GM19467 (cell line): ENCODE measurements around the gene RASGEF1C.

Source experiments
- ATAC-seq: cut with Tn5 transposase; IDR thresholded peaks from one replicate; pipeline ENCODE4 v1.9.1; 2021; ENCODE audit warnings: mild to moderate bottlenecking, moderate library complexity; ENCODE audit not compliant: unreplicated experiment

The RASGEF1C gene

DNA sequence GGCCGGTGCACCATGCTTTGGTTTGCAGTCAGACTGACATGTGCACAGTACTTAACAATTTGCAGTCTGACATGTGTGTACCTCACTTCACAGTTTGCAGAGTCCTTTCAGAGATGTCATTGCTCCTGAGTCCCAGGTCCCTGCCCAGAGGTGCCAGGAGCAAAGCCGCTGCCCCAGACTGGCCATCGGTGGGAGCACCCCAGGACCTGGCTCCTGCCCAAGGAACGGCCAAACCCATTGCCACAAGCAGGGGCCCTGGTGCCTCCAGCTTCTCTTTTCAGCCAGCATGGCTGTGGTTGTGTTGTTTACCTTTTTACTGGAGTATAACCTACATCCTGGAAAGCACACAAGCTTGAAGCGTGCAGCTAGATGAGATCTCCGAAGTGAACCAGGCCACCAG lies 28.6 kb downstream of the RASGEF1C start:
- ATAC-seq = no peak

DNA sequence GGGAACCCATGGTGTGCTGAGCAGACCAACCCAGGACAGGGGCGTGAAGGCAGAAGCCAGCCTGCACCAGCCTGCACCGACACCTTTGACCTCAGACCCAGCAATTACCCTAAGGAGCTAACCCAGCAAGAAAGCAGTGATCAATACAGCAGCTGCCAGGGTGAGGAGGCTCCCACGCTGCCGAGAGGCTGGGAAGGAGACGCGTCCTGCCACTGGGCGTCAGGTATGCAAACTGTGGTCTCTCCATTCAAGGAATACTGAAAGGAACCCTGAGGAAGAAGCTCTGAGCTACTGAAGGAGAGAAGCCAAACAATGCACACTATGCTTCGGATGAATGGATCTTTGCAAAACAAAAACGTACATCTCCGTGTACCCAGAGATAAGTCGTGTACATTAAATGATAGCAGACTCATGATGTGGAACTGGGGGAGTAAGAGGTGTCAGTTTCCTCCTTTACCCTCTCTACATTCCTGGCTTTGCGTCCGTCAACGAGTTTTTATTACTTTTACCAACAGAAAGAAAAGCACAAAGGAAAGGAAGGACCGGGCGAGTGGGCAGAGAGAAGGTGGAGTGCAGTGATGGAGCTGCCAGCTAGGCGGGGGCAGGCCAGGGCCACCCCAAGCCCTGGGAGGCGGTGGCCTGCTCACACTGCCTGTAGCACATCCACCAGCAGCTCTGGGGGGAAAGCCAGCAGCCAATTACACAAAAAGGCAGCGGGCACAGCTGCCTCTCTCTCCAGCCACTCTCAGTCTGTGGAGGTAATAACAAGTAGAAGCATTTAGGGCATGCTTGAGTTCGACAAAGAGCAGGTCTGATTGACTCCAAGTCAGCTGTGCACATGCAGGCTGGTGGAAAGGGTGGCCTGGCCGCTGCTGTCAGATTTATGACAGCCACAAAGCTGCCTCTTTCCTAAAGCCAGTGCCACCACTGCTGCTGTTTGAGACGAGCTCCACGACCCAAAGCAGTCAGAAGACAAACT lies 29.3 kb downstream of the RASGEF1C start:
- no peak for ATAC-seq

DNA sequence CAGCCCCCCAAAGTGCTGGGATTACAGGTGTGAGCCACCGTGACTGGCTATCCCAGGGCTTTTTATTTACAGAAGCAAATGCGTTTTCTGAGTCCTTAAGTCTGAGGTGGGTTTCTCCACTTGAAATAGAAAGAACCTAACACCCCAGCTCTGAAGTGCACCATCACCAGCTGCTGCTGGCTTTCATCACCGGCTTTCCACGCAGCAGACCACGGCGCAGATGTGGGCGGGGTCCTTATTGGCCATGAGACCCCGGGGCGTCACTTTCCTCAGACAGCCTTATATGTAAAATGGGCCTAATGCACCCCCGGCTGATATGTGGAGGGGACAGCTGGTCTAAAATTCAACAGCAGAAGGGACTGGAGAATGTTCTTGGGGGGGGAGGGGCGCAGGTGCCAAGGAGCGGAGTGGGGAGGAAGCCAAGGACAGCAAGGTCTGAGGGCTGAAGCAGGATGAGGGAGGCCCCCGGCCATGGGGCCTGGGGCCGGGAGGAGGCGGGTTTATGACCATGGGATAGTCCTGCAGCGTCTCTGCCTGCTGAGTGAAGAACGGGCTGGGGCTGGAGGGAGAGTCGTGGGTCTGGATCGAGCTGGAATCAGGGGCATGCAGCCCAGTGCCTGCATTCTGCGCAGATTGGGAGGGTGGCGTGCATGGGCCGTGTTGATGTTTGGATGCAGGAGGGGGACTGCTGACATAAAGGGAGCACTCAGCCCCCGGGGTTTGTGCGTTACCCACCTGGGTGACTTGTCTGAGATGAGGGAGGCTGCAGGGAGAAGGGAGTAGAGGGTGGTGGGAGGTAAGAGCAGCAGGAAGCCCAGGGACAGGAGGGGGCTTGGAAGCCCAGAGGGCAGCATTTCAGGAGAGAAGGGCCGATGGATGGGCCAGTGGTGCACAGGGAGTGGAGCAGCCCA lies 30.2 kb downstream of the RASGEF1C start:
- ATAC-seq = no peak

DNA sequence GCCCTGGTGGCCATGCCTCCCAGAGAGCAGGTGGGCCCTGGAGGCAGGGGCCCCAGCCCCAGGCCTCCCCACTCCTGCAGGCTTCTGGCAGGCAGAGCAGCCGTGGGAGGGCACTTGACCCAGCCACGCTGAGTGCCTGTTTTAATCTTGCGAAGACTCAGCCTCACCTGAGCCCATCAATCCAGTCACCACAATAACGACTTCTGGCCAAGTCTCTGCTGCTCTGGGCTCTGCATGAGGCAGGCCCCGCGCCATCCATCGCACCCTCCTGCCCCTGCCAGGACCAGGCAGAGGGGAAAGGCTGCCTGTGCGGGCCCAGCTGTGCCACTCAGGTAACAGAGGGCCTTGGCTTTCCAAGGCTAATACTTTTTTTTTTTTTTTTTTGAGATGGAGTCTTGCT lies 32.8 kb downstream of the RASGEF1C start:
- no peak for ATAC-seq

DNA sequence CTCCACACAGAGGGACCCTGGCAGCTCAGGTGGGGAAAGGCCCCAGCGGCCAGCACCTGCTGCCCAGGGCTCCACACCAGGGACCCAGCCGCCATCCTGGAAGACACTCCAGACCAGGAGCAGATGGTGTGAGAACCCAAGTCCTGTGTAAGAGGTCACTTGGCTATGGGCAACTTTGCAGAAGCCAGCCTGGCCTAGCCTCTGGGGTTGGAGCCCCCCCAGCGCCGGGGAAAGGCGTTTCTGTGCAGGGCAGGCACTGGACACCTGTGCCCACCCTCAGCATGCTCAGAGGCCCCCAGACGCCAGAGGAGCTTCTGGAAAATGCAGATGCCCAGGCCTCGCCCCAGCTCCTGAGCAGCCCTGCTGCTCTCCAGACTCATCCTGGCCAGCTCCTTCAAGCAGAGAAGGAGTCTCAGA lies 34.0 kb downstream of the RASGEF1C start:
- no peak for ATAC-seq

DNA sequence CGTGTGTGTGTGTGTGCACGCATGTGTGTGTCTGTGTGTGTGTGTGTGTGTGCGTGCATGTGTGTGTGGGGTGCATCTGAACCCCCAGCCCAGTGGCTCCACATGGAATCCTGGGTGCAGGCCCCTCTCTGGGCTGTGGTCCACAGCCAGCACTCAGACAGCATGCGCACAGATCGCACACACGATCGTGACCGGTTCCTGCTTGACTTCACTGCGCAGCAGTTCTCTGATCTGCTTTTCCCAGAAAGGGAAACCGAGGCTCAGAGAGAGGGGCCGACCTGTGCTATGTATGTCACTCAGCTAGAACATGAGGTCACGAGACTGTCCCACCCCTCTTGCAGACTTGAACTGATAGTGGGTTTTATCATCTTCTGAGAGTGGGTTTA lies 34.4 kb downstream of the RASGEF1C start:
- ATAC-seq = no peak

DNA sequence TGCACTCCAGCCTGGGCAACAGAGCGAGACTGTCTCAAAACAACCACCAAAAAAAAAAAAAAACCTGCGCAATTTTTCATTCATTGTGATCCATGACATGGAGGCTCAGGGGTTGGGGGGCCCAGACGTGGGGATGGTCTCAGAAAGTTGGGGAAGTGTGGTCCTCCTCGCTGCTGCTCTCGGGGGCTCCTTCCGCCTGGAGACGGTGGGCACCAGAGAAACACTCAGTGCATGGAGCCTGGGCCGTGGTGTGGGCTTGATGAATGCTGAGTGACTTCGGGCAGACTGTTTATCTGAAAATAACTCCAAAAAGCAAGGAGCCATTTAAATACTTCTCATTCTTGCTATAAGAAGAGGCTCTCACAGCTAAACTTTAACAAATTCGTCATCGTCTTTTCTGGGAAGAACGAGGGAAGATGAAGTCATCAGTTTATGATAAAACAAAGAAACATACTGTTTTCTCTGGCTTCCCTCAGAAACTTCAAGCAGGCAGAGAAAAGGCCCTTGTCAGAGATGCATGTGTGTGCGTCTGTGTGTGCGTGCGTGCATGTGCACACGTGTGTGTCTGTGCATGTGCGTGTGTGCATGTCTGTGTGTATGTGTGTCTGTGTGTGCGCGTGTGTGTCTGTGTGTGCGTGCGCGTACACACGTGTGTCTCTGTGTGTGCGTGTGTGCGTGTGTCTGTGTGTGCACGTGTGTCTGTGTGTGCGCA lies 35.0 kb downstream of the RASGEF1C start:
- no peak for ATAC-seq

DNA sequence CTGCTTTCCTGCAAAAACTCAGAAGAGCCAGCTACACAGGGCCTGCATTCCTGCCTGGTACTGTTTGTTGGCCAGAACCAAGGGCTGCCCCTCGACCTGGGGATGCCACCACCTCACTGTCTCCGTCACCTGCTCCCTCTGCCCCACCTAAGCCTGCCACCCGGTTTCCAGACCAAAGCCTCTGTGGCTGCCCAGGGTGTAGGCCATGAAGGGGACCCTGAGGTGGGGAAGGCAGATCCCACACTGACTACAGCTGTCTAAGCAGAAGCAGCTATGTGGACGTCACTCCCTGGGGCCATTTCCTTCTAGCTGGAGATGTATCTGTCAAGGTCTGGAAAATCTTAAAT lies 35.8 kb downstream of the RASGEF1C start:
- ATAC-seq = no peak

DNA sequence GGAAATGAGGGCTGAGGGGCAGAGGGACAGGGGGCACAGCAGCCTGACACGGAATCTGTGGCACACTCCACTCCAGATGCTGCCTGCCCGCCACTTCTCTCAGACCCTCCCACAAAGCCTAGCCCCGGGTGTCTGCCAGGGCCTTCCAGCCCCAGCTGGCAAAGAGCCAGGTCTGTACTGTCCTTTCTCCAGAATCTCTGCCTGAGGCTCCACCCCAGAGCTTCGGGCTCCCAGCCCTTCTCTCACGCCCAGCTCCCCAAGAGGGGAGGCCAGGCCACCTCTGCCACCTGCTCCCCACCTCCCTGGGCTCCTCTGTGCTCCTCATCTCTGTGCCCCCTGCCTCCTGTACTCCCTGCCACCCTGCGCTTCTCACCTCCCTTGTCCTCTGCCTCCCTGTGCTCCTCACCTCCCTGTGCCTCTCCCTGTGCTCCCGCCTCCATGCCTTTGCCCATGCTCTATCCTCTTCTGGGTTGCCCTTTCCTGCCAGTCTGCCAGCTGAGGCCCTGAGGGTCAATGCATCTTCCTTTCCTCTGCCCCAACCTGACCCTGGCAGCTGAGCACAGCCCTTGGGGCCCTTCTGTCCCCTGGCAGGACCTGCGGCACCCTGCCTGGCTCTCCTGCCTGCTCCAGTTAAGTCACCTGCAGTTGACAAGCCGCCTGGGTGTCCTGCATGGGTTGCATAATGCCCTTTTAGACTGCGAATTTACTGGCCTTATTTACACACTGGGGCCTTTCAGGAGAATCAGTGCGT lies 36.4 kb downstream of the RASGEF1C start:
- no peak for ATAC-seq

DNA sequence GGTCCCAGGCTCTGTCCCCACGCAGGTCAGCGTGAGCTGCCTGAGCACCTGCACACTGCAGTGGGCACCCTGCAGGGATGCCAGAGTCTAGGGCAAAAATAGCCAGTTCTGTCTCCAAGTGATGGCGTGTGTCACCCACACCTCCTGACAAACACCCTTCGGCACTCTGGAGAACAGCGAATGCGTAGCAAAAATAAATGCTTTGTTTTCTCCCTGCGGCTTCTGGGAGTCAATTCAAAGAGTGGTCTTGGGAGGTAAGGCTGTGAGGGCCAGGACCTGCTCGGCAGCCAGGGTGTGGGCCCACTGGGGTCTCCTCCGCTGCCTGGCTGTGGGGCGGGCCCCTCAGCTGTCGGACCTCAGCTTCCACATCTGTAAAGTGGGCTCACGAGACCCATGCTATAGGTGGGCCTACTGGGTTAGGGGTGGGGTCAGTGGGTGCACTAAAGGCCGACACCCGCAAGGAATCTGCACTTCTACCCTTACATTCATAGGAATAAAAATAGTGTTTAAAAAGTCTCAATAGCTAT lies 37.4 kb downstream of the RASGEF1C start:
- ATAC-seq = no peak

DNA sequence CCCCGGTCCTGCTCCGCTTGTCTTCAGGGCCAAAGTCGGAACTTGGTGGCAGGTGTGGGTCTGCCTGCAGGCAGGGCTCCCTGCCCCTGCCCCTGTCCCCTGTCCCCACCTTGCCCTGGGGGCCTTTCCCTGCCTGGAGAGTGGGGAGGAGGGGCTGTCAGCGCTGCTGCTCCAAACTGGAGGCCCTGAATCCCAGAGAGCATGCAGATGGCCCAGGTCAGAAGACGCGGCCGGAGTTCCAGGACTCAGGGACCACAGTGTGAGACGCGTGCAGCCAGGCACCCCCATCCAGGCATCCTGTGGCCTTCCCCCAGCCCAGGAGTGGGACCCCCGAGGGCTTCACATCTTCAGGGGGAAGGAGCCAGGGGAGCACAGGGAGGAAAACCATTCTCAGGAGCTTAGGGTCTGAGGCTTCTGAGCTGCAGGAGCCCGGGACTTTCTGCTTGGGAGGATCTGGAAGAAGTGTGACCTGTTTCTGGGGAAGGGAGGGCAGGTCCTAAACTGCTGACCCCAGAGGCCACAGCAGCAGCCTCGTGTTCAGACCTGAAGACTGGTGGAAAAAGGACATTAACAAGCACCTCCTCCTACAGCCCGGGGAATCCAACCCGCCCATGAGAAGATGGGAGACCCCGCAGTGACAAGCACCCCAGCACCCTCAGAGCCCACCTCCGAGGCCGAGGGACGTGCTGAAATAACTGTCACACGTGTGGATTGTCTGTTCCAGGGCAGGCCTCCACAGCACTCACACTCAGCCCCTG lies 38.0 kb downstream of the RASGEF1C start:
- no peak for ATAC-seq

DNA sequence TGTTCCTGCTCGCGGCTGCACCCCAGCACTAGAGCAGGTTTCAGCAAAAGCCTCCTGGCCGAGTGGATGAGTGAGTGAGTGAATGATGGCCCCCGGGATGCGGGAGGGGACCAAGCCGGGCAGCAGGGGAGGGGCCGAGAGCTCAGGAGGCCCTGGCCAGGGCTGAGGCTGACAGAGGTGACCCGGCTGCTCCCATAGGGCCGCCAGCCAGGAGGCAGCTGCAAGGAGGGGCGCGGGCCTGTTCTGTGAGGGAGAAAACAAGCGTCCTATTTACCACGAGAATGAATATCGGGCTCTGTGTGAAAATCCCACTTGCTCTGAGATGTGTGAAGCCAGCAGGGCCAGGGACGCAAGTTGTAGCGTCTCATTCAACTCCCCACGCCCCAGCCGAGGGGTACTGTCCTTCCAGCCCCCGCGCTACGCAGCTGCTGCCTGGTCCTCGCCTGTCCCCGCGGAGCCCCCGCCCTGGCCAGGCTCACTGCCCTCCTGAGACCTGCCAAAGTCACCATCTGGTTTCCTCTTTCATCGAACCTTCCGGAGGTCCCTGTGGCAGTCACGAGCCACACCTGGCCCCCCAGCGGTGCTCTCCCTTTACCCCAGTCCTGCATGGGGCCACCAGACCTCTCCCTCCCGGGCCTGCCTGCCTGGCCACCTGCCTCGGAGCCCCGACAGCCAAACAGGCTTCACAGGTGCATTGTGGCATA lies 38.8 kb downstream of the RASGEF1C start:
- ATAC-seq = no peak

DNA sequence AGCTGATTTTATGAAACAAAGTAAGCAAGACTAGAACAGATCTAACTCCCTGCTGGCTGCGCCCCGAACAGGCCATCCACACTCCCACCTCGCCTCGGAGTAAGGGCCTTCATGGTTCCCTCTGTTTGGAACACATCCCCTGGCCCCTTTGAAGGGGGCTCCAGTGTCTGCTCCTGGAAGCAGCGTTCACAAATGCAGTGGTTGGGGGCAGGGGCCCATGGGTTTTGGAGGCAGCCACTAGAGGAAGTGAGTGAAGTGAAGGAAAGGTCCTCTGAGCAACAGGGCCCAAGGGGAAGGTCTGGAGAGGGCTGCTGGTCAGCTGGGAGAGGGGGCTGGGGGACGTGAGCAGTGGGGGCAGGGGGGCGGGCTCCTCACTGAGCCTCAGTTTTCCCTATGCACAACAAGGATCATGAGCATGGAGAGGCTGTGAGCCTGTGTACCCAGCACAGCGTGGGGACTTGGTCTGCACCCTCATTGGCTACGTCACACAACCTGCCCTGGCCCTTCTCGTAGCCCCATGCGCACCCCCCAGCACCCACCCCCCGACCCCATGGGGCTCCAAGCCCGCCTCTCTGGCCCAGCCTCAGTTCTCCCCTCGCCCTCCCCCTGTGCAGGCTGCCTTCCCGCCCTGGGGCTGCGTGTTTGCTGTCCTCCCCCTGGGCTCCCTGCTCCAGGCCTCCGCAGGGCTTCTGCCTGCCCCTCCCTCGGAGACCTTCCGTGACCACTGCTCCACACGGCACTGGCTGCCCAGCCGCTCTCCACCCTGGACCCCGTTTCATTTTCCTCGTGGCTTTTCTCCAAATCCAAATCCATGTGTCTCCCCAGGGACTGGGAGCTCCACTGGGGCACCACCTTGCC lies 39.5 kb downstream of the RASGEF1C start:
- no peak for ATAC-seq

DNA sequence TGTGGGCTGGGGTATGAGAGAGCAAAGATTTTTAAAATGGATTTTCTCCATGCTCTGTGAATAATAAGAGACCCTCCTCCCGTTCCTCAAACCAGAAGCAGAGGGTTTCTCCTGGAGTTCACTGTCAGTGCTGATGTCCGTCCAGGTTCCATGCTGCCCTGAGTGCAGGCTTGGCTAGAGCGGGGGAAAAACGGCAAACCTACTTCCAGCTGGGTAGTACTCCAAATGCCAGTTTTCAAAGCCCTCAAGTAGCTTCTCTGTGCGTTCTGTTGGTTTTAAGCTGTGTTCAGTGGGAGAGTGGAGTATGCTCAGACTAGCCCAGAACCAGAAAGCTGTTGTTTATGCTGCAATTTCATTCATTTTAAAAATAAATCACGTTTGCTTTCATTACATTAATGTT lies 40.3 kb downstream of the RASGEF1C start:
- no peak for ATAC-seq

DNA sequence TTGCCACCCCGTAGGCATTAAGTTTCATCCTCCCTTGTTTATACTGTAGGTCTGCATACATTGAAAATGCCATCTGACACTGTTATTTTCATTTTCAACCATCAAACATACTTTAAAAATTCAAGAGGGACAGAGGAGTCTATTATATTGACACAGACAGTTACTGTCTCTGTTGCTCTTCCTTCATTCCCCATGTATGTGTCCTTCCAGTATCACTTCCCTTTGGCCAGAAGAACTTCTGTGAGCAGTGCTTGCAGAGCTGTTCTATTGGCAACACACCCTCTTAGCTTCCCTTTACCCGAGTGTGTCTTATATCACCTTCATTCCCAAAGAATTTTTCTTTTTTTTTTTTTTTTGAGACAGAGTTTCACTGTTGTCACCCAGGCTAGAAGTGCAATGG lies 42.8 kb downstream of the RASGEF1C start:
- ATAC-seq = no peak

DNA sequence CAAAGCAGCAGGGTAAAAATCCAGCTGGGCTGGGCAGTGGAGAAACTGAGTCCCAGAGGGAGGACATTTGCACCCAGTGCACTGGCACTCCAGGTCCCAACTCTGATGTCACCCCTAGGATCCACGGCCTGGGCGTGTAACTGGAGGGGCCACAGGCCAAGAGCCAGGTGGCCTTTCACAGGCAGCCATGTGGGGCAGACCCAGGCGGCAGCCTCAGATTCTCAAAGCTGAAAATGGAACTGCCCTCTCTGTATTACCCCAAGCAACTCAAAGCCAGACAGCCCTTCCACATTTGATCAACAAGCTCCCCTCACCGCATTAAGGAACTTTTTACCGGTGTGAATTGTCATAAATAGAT lies 46.7 kb downstream of the RASGEF1C start:
- ATAC-seq = no peak

DNA sequence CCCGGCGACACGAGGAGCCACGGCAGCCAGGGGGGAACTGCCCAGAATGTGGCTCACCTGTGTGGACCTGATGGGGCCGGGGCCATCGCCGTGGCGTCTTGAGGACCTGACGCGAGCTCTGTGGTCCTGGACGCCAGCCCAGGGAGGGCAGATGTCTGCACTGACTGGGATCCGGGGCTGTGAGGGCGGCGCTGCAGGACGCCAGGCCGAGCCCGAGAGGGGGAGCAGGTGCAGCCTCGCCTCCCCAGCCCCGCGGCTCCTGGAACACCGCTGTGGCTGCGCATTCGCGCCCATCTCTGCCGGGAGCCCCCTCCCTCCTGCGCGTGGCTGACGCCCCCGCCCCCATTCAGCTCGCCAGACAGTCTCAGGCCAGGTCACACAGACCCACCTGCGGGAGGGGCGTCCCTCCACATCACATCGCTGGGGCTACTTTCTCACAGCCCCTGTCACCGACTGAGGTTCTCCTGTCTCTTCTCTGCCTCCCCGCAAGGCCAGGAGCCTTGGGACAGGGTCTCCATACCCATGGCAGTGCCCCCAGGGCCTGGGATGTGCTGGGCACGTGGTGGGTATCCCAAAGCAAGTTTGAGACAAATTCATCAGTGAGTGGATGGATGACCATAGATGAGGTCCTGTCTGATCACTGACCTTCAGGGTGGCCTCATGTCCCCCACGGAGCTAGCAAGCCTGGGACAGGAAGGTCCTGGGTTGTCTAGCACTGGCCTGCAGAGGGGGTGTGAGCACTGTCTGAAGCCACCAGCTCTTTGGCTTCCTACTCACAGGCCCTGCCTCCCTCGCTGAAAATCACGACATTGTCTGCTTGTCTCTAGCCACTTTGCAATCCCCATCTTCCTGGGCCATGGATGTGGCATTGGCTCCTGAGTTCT lies 47.3 kb downstream of the RASGEF1C start:
- no peak for ATAC-seq
